ENCODE measurements around the gene EMILIN3.

Gene EMILIN3

GRCh38 chr20:41344938-41345728, 21.5 kb downstream of the EMILIN3 start:
- DNase-seq: no peak

- DNase-seq: no peak
These were observed 22.1 kb downstream of the EMILIN3 start for GRCh38 chr20:41344477-41344876.

GRCh38 chr20:41342474-41343464, 23.8 kb downstream of the EMILIN3 start:
- no peak for DNase-seq

- DNase-seq: peak; percentile 70
These were observed 26.1 kb downstream of the EMILIN3 start, which contains the start of gene LPIN3 for GRCh38 chr20:41340327-41341055. LPIN3 (plus strand) TSS chr20:41340821; CDS start chr20:41345804, 4,983 bp downstream.

- DNase-seq: peak; percentile 96
These were observed 26.7 kb downstream of the EMILIN3 start for GRCh38 chr20:41339957-41340326.

GRCh38 chr20:41336711-41337492, 29.7 kb downstream of the EMILIN3 start:
- DNase-seq: no peak

- no peak for DNase-seq
These were observed 31.0 kb downstream of the EMILIN3 start for GRCh38 chr20:41335591-41335990.

- DNase-seq: no peak
These were observed 31.9 kb downstream of the EMILIN3 start for GRCh38 chr20:41334443-41335421.

GRCh38 chr20:41334036-41334435, 32.6 kb downstream of the EMILIN3 start:
- no peak for DNase-seq

GRCh38 chr20:41331731-41332130, 34.9 kb downstream of the EMILIN3 start:
- no peak for DNase-seq

GRCh38 chr20:41330941-41331340, 35.7 kb downstream of the EMILIN3 start:
- DNase-seq: no peak

GRCh38 chr20:41330343-41330720, 36.3 kb downstream of the EMILIN3 start:
- no peak for DNase-seq

- DNase-seq: peak; percentile 80
These were observed 36.9 kb downstream of the EMILIN3 start for GRCh38 chr20:41329435-41330342.

- no peak for DNase-seq
These were observed 39.4 kb downstream of the EMILIN3 start for GRCh38 chr20:41327178-41327577.

- DNase-seq: no peak
These were observed 45.6 kb downstream of the EMILIN3 start for GRCh38 chr20:41320976-41321375.

GRCh38 chr20:41320441-41320840, 46.2 kb downstream of the EMILIN3 start:
- peak; percentile 30 for DNase-seq

- peak; percentile 38 for DNase-seq
These were observed 48.4 kb downstream of the EMILIN3 start for GRCh38 chr20:41318271-41318649.

- peak; percentile 98 for DNase-seq
These were observed 48.9 kb downstream of the EMILIN3 start, which contains the start of gene ZHX3 for GRCh38 chr20:41317546-41318270. ZHX3 (minus strand) TSS chr20:41317731; CDS start chr20:41204916, 112,815 bp downstream.
